Stomach (tissue), 9 donors: ENCODE measurements around the gene ADI1. TPM values are rescaled to one million over a fixed set of nuclear protein-coding genes. Genes with fewer than 3 reads are reported as not detected.
A peak's percentile ranks its signal among the peaks of the same experiment; 100 is the strongest.

Experiments used
- DNase-seq, 2 donors: peaks; one replicate each; pipeline versions ENCODE4 v3.0.0 to v3.0.0-alpha.2; 2013 to 2019
- H3K27ac ChIP-seq, 5 donors: fragments of 200-600 bp in 4 of 5; sonication (generic) in 4 of 5; one replicate each; pipeline ENCODE4 v1.5.1; 2013 to 2019; ENCODE audit warnings: mild to moderate bottlenecking in 1 of 5, moderate library complexity in 1 of 5
- H3K27me3 ChIP-seq, 3 donors: fragments of 200-600 bp; sonication (generic); one replicate each; pipeline ENCODE4 v1.5.1; 2017 to 2019; ENCODE audit warnings: mixed run types in 1 of 3
- H3K36me3 ChIP-seq, 4 donors: fragments of 200-600 bp; sonication (generic); 1 replicate in 3 of 4; 2 replicates in 1 of 4; pipeline ENCODE4 v1.5.1; 2016 to 2019
- H3K4me1 ChIP-seq, 4 donors: fragments of 200-600 bp; sonication (generic); one replicate each; pipeline ENCODE4 v1.5.1; 2016 to 2019
- H3K4me3 ChIP-seq, 4 donors: fragments of 200-600 bp; sonication (generic) in 3 of 4; one replicate each; pipeline ENCODE4 v1.5.1; 2016 to 2019; ENCODE audit warnings: mild to moderate bottlenecking in 1 of 4
- H3K9me3 ChIP-seq, 4 donors: fragments of 200-600 bp; sonication (generic); one replicate each; pipeline ENCODE4 v1.5.1; 2016 to 2019
- EP300 ChIP-seq: sonication (generic); formaldehyde crosslinking; IDR thresholded peaks from one replicate; pipeline ENCODE4 v1.6.1; 2017; ENCODE audit warnings: antibody characterized with exemption
- POLR2A ChIP-seq, 4 donors: fragments of 450-650 bp; IDR thresholded peaks; one replicate each; pipeline ENCODE4 v1.6.1; 2016; ENCODE audit warnings: antibody characterized with exemption in 4 of 4, control low read depth in 2 of 4, mild to moderate bottlenecking in 1 of 4, moderate library complexity in 1 of 4
- POLR2AphosphoS5 ChIP-seq, 3 donors: sonication (generic); formaldehyde crosslinking; IDR thresholded peaks; one replicate each; pipeline ENCODE4 v1.6.1; 2016; ENCODE audit warnings: antibody characterized with exemption in 3 of 3
- WGBS, 5 donors: extraction: QIAGEN DNeasy Blood & Tissue Kit in 3 of 5; methylation state at CpG; one replicate each; pipeline versions ENCODE4 v1.1.5 to v1.1.7; 2013 to 2018; 5-methylcytosine and 5-hydroxymethylcytosine counted together
- intact Hi-C: fragments of 100-400 bp; cut with DNase I; formaldehyde crosslinking; loops from one replicate; pipeline ENCODE4 v1.15.1; 2023; ENCODE audit warnings: low total_unique reads
- polyA plus RNA-seq, 3 donors: library from polyadenylated mRNA; stranded (reverse); fragments of 200-250 nt; gene quantifications; one replicate each; pipeline ENCODE4 v1.2.3, GENCODE V29; 2013
- total RNA-seq, 5 donors: library from RNA; depleted of rRNA; stranded (reverse); fragments of >200 nt; gene quantifications; one replicate each; pipeline versions ENCODE4 v1.1.0 to v1.2.3, GENCODE V29; 2014 to 2016
- TF ChIP-seq, protein P1 (sequence below), 7 experiments: fragments of 450-650 bp in 4 of 7; fragments of 200-600 bp in 3 of 7; sonication (generic) in 3 of 7; IDR thresholded peaks; one replicate each; pipeline ENCODE4 v1.5.1; 2016 to 2019; ENCODE audit warnings: antibody characterized with exemption in 7 of 7, control low read depth in 2 of 7, mild to moderate bottlenecking in 1 of 7
- donor health status: healthy with polysubstance abuse.
- donor health status: Bipolar disorder and iron deficiency.
- donor health status: healthy.

The ADI1 gene
- total and polyA plus RNA-seq, 8 donors = 25.1 to 124 (median 67.5) TPM

GRCh38 chr2:3447789-3448317, 71.5 kb downstream of the ADI1 start:
- WGBS, 5 donors = 66 to 83% (median 76%) methylated on average over 9 of the region's 9 CpGs
- H3K27ac ChIP-seq = peak overlapping the region in 1 of 5 donors; percentile 24

More at GRCh38 chr2:3447789-3448317, 71.5 kb downstream of the ADI1 start:
- H3K4me1 ChIP-seq = peaks cover 0 to 7% (median 0%) of the 10 kb centered on the region in 4 donors
- intact Hi-C loops = no loop called here
- TF ChIP-seq EP300 = no peak
- TF ChIP-seq POLR2AphosphoS5 (IDR thresholded peaks at IDR 0.05) = no peak
- TF ChIP-seq, protein P1, sequence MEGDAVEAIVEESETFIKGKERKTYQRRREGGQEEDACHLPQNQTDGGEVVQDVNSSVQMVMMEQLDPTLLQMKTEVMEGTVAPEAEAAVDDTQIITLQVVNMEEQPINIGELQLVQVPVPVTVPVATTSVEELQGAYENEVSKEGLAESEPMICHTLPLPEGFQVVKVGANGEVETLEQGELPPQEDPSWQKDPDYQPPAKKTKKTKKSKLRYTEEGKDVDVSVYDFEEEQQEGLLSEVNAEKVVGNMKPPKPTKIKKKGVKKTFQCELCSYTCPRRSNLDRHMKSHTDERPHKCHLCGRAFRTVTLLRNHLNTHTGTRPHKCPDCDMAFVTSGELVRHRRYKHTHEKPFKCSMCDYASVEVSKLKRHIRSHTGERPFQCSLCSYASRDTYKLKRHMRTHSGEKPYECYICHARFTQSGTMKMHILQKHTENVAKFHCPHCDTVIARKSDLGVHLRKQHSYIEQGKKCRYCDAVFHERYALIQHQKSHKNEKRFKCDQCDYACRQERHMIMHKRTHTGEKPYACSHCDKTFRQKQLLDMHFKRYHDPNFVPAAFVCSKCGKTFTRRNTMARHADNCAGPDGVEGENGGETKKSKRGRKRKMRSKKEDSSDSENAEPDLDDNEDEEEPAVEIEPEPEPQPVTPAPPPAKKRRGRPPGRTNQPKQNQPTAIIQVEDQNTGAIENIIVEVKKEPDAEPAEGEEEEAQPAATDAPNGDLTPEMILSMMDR (IDR thresholded peaks at IDR 0.05) = no peak
- TF ChIP-seq POLR2A (IDR thresholded peaks at IDR 0.05) = no peak
- peak in 1 of 2 donors; percentile 33 for DNase-seq
- H3K27me3 ChIP-seq = no peaks in the 10 kb centered on the region
- peaks cover 25 to 100% (median 93%) of the 10 kb centered on the region in 4 donors for H3K36me3 ChIP-seq
- H3K4me3 ChIP-seq = no peak overlapping the region
- H3K9me3 ChIP-seq = no peaks in the 10 kb centered on the region

Other genes starting within 250 kb of the ADI1 start
- 10 to 100 TPM in 4 of 5 donors, 1 to 10 TPM in 1; 1.2 to 39.4 (median 17.1) TPM for gene EIPR1, start 141.7 kb downstream of the ADI1 start, total RNA-seq
- 10 to 100 TPM in 2 of 3 donors, 1 to 10 TPM in 1; 10.0 to 15.1 (median 10.4) TPM for gene EIPR1, start 141.7 kb downstream of the ADI1 start, polyA plus RNA-seq
- gene TRAPPC12, start 139.8 kb downstream of the ADI1 start, total RNA-seq = 100 to 1,000 TPM in 1 of 5 donors, 10 to 100 TPM in 4; 46.6 to 158 (median 71.4) TPM
- 10 to 100 TPM; 65.8 to 85.7 (median 69.9) TPM for gene TRAPPC12, start 139.8 kb downstream of the ADI1 start, polyA plus RNA-seq
- 10 to 100 TPM in 3 of 5 donors, 1 to 10 TPM in 2; 1.7 to 32.1 (median 13.6) TPM for gene RNASEH1, start 38.8 kb upstream of the ADI1 start, total RNA-seq
- gene RNASEH1, start 38.8 kb upstream of the ADI1 start, polyA plus RNA-seq = 10 to 100 TPM in 1 of 3 donors, 1 to 10 TPM in 2; 4.6 to 13.9 (median 7.9) TPM
- 1,000 to 10,000 TPM; 1,571 to 2,461 (median 2,078) TPM for gene RPS7, start 55.7 kb upstream of the ADI1 start, total RNA-seq
- gene RPS7, start 55.7 kb upstream of the ADI1 start, polyA plus RNA-seq = 1,000 to 10,000 TPM; 3,068 to 4,006 (median 3,110) TPM
- gene COLEC11, start 75.6 kb upstream of the ADI1 start, total RNA-seq = 1 to 10 TPM in 2 of 5 donors, not detected in 3; 2.0 to 4.5 TPM
- gene COLEC11, start 75.6 kb upstream of the ADI1 start, polyA plus RNA-seq = 1 to 10 TPM; 2.1 to 9.9 (median 3.3) TPM
- not detected for gene ALLC, start 138.7 kb upstream of the ADI1 start, total RNA-seq
- gene ALLC, start 138.7 kb upstream of the ADI1 start, polyA plus RNA-seq = not detected
- gene DCDC2C, start 184.0 kb upstream of the ADI1 start, total RNA-seq = not detected
- gene DCDC2C, start 184.0 kb upstream of the ADI1 start, polyA plus RNA-seq = not detected